DMS153 treated with DMSO at 0.1 percent for 48 hours (cell line): ENCODE measurements around the gene DND1.
"Not testable (repeated sequence)": the region's sequence is repeated elsewhere in the genome, so short reads cannot be mapped to it uniquely, and the experiment has no call there.

ENCODE experiments used
- DNase-seq: peaks from one replicate; lab custom pipeline; 2025; ENCODE audit not compliant: unreplicated experiment; lab: John Stamatoyannopoulos, UW

DND1 gene

DNA sequence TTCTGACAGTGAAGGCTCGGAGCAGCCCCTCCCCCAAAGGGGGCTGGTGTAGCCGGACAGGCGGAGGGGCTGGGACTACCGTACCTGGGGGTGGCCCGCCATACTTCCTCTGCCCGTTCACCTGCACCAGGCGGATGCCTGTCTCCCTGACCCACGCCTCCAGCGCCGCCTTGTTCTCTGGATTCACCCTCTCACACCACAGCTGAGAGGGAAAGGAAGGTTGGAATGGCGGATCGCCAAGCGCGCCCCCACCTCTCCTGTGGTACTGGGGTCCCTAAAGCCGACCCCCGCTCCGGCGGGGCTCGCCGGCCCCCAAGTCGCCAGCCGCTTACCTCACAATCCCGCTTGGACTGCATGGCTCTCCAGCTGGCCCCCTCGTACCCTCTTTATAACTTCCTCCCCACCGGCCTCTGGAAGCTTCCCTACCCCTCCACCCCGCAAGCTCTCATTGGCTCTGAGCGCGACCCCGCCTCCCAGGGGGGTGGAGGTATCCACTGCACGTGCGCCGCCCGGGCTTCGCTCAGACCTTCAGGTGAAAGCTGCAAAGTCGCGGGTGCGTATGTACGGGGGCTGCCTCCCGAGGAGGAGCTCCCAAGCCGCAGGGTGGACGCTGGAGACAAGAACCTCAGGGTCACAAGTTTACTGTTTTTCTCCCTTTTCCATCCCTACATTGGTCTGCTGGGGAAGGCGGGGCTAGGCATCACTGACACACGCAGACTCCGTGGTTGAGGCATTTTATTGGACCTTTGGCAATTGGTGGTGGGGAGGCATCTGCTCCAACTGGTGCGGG is at the start of gene DND1:
TSS of gene DND1 (minus strand) at position 390 of the 790 bp plus-strand sequence. CDS start at position 356, 34 bp downstream.
- DNase-seq: no peak

DNA sequence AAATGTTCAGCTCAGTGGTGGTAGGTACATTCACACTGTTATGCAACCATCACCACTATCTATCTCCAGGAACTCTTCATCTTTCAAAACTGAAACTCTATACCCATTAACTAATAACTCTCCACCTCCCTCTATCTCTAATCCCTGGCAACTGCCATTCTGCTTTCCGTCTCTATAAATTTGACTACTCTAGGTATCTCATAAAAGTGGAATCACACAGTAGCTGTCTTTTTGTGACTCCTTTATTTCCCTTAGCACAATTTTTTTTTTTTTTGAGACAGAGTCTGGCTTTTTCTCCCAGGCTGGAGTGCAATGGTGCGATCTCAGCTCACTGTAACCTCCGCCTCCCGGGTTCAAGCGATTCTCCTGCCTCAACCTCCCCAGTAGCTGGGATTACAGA is 48.0 kb upstream of the DND1 start:
- DNase-seq: not testable (repeated sequence)

DNA sequence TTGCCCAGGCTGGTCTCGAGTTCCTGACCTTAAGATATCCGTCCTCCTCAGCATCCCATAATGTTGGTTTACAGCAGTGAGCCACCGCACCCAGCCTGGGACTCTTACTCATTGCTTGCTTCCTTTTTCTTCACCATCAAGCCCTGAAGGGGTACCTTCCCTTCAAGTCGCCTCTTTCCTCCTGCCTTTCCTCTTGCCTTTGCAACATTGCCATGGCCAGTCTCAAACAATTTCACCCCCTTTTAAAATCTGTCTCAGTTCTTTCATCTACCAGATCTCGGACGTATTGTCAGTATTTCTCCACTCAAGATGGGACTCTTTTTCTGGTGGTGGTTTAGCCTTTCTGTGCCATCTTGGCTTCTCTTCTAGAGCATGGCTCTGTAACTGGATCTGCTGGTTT is 47.4 kb upstream of the DND1 start:
- not testable (repeated sequence) for DNase-seq

DNA sequence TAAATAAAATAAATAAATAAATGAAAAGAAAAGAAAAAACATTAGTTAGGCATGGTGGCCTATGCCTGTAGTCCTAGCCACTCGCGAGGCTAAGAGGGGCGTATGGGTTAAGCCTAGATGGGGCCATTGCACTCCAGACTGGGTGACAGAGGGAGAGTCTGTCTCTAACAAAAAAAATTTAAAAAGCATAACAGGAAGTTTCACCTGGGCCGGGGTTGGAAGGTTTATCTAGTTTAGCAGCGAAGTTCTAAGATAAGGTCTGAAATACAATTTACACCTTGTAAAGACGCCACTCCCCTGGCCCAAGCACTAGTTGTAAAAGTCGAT is 44.9 kb upstream of the DND1 start:
- no peak for DNase-seq

DNA sequence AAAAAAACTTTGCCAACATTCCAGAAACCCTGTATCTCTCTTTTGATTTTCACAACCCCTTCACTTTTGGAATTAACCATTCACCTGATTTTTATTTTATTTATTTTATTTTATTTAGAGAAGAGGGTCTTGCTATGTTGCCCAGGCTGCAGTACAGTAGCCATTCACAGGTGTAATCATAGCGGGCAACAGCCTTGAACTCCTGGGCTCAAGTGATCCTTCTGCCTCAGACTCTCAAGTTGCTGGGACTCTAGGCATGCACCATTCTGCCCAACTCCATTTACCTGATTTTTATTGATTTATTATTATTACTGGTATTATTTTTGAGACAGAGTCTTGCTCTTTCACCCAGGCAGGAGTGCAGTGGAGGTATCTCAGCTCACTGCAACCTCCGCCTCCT is 42.9 kb upstream of the DND1 start:
- DNase-seq: not testable (repeated sequence)

DNA sequence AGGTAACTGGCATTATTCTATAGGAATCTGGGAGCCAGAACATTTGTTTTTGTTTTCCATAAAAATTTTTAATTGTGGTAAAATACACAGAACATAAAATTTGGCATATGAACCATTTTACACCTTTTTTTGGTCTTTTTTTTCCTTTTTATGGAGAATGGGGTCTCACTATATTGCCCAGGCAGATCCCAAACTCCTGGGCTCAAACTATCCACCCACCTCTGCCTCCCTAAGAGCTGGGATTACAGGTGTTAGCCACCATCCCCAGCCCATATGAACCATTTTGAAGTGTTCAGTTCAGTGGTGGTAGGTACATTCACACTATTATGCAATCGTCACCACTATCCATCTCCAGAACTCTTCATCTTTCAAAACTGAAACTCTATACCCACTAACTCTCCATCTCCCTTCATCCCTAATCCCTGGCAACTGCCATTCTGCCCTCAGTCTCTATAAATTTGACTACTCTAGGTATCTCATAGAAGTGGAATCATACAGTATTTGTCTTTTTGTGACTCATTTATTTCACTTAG is 40.3 kb upstream of the DND1 start:
- DNase-seq: no peak

DNA sequence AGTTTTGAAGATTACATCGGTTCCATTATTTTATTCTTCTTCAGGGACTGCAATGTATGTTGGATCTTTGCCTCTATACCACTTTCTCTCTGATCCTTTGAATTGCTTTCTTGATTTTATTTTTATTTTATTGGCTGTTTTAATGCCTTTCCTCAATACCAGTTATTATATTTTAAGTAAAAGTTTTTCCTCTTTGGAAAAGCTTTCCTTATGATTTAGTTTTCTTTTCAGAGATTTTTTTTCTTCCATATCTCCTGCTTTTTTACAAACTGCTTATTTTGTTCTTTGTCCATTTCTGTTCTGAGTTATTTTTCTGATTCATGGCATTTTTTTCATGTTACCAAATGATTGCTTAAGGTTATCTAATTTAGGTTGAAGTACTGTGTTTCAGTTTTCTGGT is 38.4 kb upstream of the DND1 start:
- DNase-seq: no peak

DNA sequence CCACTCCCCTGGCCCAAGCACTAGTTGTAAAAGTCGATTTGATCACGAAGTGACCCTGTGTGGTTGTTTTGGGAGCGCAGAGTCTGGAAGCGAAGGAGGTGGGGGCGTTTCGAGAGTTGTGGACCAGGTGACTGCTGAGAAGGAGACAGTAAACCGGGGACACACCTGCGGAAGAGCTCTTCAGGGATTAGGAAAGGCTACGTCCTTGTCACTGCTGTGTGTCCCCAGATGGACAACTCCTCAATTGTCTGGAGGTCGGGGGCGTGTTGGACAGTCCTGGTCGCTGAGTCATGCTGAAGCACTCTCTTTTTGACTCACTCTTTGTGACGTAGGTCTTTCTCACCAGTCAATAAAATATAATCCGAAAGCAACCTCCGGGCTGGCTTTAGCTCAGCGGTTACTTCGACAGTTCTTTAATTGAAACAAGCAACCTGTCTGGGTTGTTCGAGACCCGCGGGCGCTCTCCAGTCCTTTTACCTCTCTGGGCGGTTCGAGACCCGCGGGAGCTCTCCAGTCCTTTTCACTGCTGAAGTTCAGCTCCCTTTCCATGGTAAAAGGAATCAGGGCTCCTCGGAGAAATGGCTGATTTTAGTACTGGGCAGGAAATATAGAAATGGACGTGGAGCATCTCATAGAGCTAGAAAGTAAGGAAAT is 37.6 kb upstream of the DND1 start:
- DNase-seq: peak; percentile 46

DNA sequence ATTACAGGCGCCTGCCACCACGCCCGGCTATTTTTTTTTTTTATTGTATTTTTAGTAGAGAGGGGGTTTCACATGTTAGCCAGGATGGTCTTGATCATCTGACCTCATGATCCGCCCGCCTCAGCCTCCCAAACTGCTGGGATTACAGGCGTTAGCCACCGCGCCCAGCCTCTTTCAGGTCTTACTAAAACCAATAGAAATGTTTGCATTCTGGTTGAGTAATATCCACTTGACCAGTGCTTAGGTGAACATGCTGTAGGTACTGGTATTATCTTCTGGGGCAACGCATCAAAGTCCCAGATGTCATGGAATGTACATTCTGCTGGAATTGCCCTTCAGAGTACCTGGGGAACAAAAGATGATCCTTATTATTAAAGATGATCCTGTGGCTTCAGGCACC is 35.4 kb upstream of the DND1 start:
- not testable (repeated sequence) for DNase-seq

DNA sequence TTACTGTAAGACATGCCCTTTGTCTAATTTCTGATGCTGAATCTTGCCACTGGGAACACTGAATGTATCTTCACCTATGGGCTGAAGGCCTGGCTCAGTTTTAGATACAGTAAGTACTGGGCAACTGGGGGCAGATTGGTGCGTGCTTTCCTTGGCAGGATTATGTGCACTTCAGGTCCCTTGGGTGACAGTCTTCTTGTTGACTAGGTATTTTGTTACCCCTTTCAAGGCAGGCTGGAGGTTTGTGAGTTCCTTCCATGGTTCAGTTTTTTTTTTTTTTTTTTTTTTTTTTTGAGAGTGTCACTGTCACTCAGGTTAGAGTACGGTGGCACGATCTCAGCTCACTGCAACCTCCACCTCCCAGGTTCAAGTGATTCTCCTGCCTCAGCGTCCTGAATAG is 34.4 kb upstream of the DND1 start:
- DNase-seq: no peak

DNA sequence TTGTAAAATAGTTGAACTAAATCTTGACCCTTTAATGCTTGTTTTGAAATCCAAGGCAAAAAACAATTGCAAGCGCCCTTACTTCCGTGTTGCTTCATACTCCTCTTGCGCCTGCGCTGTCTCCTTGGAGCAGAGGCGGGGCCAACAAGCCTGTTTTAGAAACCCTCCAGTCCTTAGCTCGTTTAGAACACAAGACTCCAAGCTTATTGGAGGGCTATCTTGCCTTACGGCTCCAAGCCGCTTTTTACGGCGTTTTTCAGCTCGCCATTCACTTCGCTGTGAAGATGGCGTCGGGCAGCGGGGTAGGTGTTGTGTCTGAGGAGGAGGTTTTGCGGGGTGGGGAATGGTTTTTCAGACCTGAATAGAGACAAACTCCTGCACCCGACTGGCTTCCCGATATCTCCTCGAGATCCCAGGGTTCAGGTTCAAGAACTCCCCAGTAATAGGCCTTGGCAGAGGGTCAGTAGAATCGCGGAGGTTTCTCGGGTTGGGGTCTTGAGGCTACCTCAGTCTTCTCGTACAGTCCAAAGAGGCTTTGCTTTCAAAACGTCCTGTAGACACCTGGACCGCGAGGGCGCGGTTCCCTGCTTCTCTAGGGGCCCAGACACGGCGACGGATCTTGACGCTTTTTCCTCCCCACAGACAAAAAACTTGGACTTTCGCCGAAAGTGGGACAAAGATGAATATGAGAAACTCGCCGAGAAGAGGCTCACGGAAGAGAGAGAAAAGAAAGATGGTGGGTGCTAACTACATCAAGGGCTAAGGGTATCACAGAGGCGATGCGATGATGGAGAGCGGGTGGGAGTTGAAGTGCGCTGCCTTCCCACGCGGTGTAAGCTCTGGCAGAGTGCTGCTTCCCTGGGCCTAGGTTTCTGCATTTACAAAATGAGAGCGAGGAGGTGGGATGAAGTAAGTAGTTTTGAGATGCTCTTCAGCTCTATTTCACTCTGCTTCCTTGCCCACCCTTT is 27.1 kb upstream of the DND1 start, which contains the start of gene ZMAT2:
TSS of gene ZMAT2 (plus strand) at position 271 of the 968 bp plus-strand sequence. CDS start at position 285, 14 bp downstream.
- DNase-seq: peak; percentile 76

DNA sequence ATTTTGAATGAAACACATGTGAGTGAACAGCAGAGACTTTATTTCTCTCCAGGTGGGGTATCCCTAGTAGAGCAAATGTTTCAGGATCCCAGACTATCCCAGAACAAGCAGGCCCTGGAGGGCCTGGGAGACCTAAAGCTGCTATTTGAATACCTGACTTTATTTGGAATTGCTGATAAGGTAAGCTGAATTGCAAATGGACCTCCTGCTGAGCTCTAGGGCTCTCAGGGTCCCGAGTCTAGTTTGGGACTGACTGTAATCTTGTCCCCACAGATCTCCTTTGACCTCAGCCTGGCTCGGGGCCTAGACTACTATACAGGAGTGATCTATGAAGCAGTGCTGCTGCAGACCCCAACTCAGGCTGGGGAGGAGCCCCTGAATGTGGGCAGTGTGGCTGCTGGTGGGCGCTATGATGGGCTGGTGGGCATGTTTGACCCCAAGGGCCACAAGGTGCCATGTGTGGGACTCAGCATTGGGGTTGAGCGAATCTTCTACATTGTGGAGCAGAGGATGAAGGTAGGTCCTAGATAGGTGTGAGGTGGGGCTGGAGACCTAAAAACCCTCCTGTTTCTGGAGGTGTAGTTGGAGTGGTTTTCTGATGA is 23.6 kb upstream of the DND1 start:
- DNase-seq: no peak

DNA sequence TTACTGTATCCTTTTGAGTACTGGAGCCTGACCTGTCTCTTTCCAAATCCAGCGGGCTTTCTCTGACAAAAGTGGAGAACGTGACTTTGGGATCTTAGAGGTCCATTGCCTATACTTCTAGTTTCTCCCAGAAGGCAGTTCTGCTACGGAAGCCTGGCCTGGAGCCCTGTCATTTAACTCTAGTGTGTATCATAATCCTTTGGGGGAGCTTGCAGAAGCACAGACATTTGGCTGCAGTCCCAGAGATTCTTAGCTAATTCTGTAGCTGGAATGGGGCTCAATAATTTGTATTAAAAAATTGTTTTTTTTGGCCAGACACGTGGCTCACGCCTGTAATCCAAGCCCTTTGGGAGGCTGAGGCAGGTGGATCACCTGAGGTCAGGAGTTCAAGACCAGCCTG is 20.9 kb upstream of the DND1 start:
- no peak for DNase-seq

DNA sequence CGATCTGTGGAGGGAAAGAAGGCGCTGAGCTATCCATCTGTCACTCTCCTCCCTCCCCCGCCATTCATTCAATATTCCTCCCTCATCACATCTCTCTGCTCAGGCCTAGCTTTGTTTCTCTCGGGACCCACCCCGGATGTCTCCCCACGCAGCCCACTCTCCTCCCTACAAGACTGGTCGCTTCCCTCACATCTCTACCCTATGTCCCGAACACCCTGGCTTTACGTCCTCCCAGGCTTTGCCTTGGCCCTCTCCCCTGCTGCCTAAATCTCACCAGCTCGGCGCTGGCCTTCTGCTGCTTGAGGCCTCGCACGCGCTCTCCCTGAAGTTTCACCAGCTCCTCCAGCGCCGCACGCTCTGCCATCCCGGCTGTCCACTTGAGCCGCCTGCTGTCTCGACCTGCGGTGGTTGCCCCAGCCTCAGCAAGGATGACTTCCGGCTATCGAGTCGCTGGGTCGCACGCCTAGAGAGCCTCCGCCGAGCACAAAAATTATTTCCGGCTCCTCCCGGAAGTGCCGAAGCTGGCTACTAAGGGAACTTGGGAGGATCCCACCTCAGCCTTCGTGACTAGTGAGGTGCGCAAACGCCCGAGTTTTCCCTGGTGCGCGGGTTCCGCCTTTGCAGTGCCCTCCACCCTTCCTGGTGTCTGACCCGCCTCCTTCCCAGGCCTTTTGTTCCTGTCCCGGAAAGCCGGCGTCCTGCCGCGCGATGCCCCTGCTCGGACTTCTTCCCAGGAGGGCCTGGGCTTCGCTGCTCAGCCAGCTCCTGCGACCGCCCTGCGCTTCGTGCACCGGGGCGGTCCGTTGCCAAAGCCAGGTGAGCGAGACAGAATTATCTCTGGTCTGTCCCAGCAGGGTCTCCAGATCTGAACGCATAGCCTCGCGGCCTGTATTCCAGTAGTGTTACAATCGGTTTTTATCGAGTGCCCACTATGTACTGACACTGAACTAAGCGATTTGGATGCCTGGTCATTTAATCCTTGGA is 17.9 kb upstream of the DND1 start, which contains the start of the genes HARS1 and HARS2:
TSS of gene HARS1 (minus strand) at position 430 of the 984 bp plus-strand sequence. CDS start at position 364, 66 bp downstream.
TSS of gene HARS2 (plus strand) at position 515 of the 984 bp plus-strand sequence. CDS start at position 709, 194 bp downstream.
- peak; percentile 24 for DNase-seq

DNA sequence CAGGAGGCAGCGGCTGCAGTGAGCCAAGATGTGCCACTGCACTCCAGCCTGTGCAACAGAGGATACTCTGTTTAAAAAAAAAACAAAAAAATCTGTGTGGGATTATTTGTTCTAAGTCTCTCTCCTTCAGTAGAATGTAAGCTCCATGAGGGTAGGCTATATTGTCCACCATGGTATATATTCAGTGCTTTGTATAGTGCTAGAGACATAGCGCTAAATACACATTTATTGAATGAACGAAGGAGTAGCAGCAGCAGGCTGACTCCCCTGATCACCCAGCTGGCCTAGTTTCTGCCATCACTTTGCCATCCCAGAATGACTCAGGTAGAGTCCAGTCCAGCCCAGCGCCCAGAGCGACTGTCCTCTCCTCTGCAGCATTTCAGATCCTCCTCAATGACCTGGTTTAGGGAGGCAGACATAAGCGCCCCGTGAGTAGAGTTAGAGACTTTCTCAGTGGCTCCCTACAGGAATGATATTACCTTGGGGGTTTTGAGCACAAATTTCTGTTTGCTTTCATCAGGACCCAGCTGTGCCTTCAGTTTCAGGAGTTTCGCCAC is 17.1 kb upstream of the DND1 start:
- DNase-seq: no peak

DNA sequence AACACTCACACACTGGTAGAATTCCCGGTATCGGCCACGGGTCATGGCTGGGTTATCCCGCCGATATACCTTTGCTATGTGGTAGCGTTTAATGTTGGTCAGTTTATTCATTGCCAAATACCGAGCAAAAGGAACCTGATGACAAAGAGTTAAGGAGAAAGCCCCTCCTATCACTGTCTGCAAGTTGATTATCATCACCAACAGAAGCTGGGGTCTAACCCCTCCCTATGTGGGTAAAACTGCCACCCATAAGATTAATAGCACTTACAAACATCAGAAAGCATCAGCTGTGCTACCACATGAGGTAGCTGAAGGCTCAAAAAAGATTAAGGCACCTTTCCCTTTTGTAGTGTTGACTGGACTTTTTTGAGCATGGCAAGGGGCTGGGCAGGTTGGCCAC is 5.6 kb upstream of the DND1 start:
- no peak for DNase-seq

DNA sequence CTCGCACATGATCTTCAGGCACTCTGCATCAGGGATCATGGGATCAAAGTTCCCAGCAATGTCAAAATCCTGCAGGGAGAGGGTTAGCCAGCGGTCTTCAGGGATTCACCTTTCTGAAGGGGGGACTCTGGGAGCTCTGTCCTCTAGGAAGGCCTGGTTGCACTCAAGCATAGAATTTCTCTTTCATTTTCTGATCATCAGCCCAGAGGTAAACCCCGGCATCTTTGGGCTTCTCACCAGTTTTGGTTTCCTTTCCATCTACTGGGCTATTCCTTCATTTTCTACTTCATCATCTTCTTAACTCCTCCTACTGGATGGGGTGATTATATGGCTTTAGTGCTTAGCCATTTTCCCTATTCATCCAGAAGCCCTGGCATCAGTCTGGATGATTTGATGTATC is 4.6 kb upstream of the DND1 start:
- no peak for DNase-seq

DNA sequence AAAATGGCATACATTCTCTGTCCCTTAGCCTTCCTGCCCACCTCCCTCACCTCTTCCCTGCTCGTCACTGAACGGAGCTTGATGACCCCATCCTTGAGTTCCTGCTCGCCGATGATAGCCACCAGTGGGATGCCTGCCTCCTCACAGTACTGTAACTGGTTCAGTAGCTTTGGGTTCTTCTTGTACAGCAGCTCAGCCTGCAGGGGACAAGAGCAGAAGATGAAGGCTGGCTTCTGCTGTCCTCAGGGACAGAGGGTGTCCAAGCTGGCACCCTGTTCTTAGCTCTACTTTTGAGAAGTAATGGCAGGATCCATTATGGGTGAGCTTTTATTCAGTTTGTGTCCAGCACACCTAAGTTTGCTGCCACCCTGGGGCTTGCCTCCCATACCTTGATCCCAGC is 1.3 kb upstream of the DND1 start:
- no peak for DNase-seq

DNA sequence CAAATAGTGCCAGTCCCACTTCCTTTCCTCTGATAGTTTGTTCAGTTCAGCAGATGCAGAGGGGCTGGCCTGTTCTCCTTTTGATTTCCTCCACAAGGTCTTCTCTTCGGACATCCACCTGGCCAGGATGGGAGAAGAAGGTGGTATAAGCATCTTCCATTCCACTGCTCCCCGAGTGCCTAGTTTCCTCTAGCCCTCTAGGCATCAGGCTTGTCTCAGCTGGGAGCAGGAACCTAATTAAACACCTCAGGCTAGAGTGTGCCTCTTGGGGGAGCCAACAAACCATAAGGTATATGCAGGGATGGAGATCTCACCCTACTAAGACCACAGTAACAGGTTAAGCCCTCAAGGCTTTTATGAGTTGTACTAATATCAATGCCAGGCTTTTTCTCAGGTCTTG is 835 bp upstream of the DND1 start:
- DNase-seq: no peak
